ENCODE measurements around the gene FYN. TPM values are rescaled to one million over a fixed set of nuclear protein-coding genes. Genes with fewer than 3 reads are reported as not detected.

FYN gene
- total RNA-seq, 2 donors from 2014 or later, result 25.7 to 83.1 TPM

GRCh38 chr6:111757342-111757741 is 115.9 kb downstream of the FYN start:
- Histone ChIP-seq H3K4me1 (no peaks in the 10 kb centered on the region), H3K27me3 (no peaks in the 10 kb centered on the region), H3K36me3 (replicated peaks in 1 of 2; ENCODE audit: insufficient read depth in 1 of 2, low read depth in 2 of 2) (no peaks in the 10 kb centered on the region), H3K4me3 (no peak overlapping the region), H3K9me3 (no peaks in the 10 kb centered on the region), H3K27ac (no peak overlapping the region)
- no peak for TF ChIP-seq CTCF (IDR thresholded peaks at IDR 0.05)
- TF ChIP-seq POLR2A (IDR thresholded peaks at IDR 0.05), result no peak
- WGBS, 2 donors, result 72 to 83% methylated on average over 1 of the region's 1 CpG
- intact Hi-C loops (cut with DNase I), result no loop called here
- DNase-seq (no peak), ATAC-seq (no peak)

- TF ChIP-seq POLR2A (IDR thresholded peaks at IDR 0.05) (no peak), CTCF (IDR thresholded peaks at IDR 0.05) (no peak)
- no peak for ATAC-seq
- 78 to 81% methylated on average over 4 of the region's 4 CpGs for WGBS, 2 donors
These were observed 118.8 kb downstream of the FYN start for GRCh38 chr6:111754423-111754822.

GRCh38 chr6:111753573-111753972 is 119.7 kb downstream of the FYN start:
- Histone ChIP-seq H3K27ac (no peak overlapping the region), H3K27me3 (no peaks in the 10 kb centered on the region), H3K36me3 (replicated peaks in 1 of 2; ENCODE audit: insufficient read depth in 1 of 2, low read depth in 2 of 2) (no peaks in the 10 kb centered on the region), H3K9me3 (no peaks in the 10 kb centered on the region), H3K4me3 (no peak overlapping the region), H3K4me1 (no peaks in the 10 kb centered on the region)
- TF ChIP-seq POLR2A (IDR thresholded peaks at IDR 0.05) (no peak), CTCF (IDR thresholded peaks at IDR 0.05) (no peak)
- DNase-seq (no peak), ATAC-seq (no peak)
- WGBS, 2 donors, result 72 to 73% methylated on average over 2 of the region's 2 CpGs
- intact Hi-C loops (cut with DNase I), result no loop called here

More at GRCh38 chr6:111754423-111754822, 118.8 kb downstream of the FYN start:
- Histone ChIP-seq H3K4me1 (no peaks in the 10 kb centered on the region), H3K4me3 (no peak overlapping the region), H3K27me3 (no peaks in the 10 kb centered on the region), H3K27ac (no peak overlapping the region), H3K36me3 (replicated peaks in 1 of 2; ENCODE audit: insufficient read depth in 1 of 2, low read depth in 2 of 2) (no peaks in the 10 kb centered on the region), H3K9me3 (no peaks in the 10 kb centered on the region)
- intact Hi-C loops (cut with DNase I), result no loop called here
- no peak for DNase-seq

GRCh38 chr6:111752476-111752875 is 120.8 kb downstream of the FYN start:
- Histone ChIP-seq H3K27ac (no peak overlapping the region), H3K36me3 (replicated peaks in 1 of 2; ENCODE audit: insufficient read depth in 1 of 2, low read depth in 2 of 2) (no peaks in the 10 kb centered on the region), H3K27me3 (no peaks in the 10 kb centered on the region), H3K4me3 (no peak overlapping the region), H3K9me3 (no peaks in the 10 kb centered on the region), H3K4me1 (no peaks in the 10 kb centered on the region)
- ATAC-seq (no peak), DNase-seq (no peak)
- TF ChIP-seq POLR2A (IDR thresholded peaks at IDR 0.05), result no peak
- TF ChIP-seq CTCF (IDR thresholded peaks at IDR 0.05), result no peak
- intact Hi-C loops (cut with DNase I), result no loop called here

- ATAC-seq (no peak), DNase-seq (peak in 1 of 4 donors; percentile 22)
- Histone ChIP-seq H3K4me3 (no peak overlapping the region), H3K9me3 (no peaks in the 10 kb centered on the region), H3K27me3 (no peaks in the 10 kb centered on the region), H3K4me1 (no peaks in the 10 kb centered on the region), H3K27ac (no peak overlapping the region), H3K36me3 (replicated peaks in 1 of 2; ENCODE audit: insufficient read depth in 1 of 2, low read depth in 2 of 2) (no peaks in the 10 kb centered on the region)
- intact Hi-C loops (cut with DNase I), result no loop called here
- WGBS, 2 donors, result 74 to 76% methylated on average over 6 of the region's 6 CpGs
- TF ChIP-seq CTCF (IDR thresholded peaks at IDR 0.05), result no peak
- no peak for TF ChIP-seq POLR2A (IDR thresholded peaks at IDR 0.05)
These were observed 122.2 kb downstream of the FYN start for GRCh38 chr6:111750753-111751673.
